Mesodermal cell (in vitro differentiated cells): ENCODE measurements around the gene FER.
"Not testable (repeated sequence)": the region's sequence is repeated elsewhere in the genome, so short reads cannot be mapped to it uniquely, and the experiment has no call there.

Experiments used
- H3K27ac ChIP-seq: 2 replicates; pipeline ENCODE4 v1.7.0; 2013; ENCODE audit warnings: mild to moderate bottlenecking, low read depth, low read length, moderate library complexity; ENCODE audit not compliant: severe bottlenecking
- H3K36me3 ChIP-seq: 2 replicates; pipeline ENCODE4 v1.7.1; 2013; ENCODE audit warnings: mild to moderate bottlenecking, low read length, moderate library complexity; ENCODE audit not compliant: control insufficient read depth, insufficient read depth
- H3K4me1 ChIP-seq: one replicate; pipeline ENCODE4 v1.7.1; 2013; ENCODE audit warnings: mild to moderate bottlenecking, low read length; ENCODE audit not compliant: insufficient read depth, control insufficient read depth, poor library complexity, severe bottlenecking
- H3K4me3 ChIP-seq: 2 replicates; pipeline ENCODE4 v1.7.0; 2013; ENCODE audit warnings: low read length, control low read depth, mild to moderate bottlenecking; ENCODE audit not compliant: insufficient read depth, poor library complexity, severe bottlenecking; ENCODE audit errors: extremely low read depth
- H3K9me3 ChIP-seq: 2 replicates; pipeline ENCODE4 v1.7.1; 2013; ENCODE audit warnings: mild to moderate bottlenecking, low read length, moderate library complexity; ENCODE audit not compliant: control insufficient read depth
- WGBS, 2 experiments: methylation state at CpG; one replicate each; pipeline ENCODE4 v1.1.5; 2013; ENCODE audit warnings: missing lambda C conversion rate in 2 of 2; ENCODE audit not compliant: insufficient coverage in 2 of 2; 5-methylcytosine and 5-hydroxymethylcytosine counted together

Gene FER

DNA sequence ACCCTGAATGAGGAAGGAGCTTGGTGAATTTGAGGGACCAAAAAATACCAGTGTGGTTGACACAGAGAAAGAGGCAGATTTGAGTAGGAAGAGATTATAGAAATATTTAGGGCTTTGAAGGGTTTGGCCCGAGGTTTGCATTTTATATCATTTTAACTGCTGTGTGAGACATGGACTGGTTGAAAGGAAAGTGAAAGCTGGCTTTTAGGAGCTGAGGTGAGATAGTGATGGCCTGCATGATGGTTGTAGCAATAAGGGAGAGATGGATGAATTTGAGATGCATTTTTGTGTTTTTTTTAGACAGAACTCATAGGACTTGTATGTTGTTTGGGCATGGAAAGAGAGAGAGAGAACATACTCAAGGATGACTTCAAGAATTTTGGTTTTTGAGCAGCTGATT is 21.7 kb downstream of the FER start:
- Histone ChIP-seq H3K9me3 (peaks cover 4% of the 10 kb centered on the region), H3K27ac (no peak overlapping the region), H3K4me1 (no peaks in the 10 kb centered on the region), H3K36me3 (peaks cover 3% of the 10 kb centered on the region), H3K4me3 (no peak overlapping the region)
- WGBS, 2 experiments: 63 to 89% methylated on average over 1 of the region's 1 CpG

DNA sequence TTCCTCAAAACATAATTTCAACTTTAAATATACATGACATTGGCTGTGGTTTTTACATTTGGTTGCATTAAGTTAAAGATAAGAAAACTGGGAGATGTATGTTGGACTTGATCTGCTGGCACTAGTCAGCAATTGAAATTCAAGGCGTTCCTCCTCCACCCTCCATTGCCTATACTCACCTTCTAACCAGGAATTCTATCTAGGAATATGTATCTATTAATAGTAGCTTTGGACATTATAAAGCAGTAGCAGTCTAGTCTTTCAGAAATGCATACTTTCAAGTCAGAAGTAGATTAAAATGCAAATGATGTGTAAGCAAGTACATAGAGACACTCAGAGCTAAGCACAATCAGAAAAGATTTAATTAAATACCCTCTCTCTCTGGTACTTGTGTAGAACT is 24.9 kb downstream of the FER start:
- peaks cover 3% of the 10 kb centered on the region for H3K36me3 ChIP-seq
- no CpG with 5 or more reads among the region's 1 CpG for whole genome bisulfite sequencing, 2 experiments
- H3K27ac ChIP-seq: no peak overlapping the region
- H3K9me3 ChIP-seq: peaks cover 4% of the 10 kb centered on the region
- H3K4me3 ChIP-seq: no peak overlapping the region
- no peaks in the 10 kb centered on the region for H3K4me1 ChIP-seq

DNA sequence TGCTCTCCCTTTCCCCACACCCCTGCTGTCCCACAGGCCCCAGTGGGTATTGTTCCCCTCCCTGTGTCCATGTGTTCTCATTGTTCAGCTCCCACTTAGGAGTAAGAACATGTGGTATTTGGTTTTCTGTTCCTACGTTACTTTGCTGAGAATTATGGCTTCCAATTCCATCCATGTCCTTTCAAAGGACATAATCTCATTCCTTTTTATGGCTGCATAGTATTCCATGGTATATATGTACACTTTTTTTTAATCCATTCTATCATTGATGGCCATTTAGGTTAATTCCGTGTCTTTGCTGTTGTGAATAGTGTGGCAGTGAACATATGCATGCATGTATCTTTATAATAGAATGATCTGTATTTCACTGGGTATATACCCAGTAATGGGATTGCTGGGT is 25.6 kb downstream of the FER start:
- no peaks in the 10 kb centered on the region for H3K4me1 ChIP-seq
- no peak overlapping the region for H3K4me3 ChIP-seq
- no peak overlapping the region for H3K27ac ChIP-seq
- WGBS, 2 experiments: no CpG with 5 or more reads among the region's 2 CpGs
- peaks cover 4% of the 10 kb centered on the region for H3K9me3 ChIP-seq
- peaks cover 3% of the 10 kb centered on the region for H3K36me3 ChIP-seq

DNA sequence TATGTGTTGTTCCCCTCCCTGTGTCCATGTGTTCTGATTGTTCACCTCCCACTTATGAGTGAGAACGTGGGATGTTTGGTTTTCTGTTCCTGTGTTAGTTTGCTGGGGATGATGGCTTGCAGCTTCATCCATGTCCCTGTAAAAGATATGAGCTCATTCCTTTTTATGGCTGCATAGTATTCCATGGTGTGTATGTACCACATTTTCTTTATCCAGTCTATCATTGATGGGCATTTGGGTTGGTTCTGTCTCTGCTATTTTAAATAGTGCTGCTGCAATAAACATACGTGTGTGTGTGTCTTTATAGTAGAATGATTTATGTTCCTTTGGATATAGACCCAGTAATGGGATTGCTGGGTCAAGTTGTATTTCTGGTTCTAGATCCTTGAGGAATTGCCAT is 26.4 kb downstream of the FER start:
- 100% methylated on average over 1 of the region's 2 CpGs; no CpG with 5 or more reads in 1 of the 2 experiments for WGBS, 2 experiments
- not testable (repeated sequence) for H3K9me3 ChIP-seq

DNA sequence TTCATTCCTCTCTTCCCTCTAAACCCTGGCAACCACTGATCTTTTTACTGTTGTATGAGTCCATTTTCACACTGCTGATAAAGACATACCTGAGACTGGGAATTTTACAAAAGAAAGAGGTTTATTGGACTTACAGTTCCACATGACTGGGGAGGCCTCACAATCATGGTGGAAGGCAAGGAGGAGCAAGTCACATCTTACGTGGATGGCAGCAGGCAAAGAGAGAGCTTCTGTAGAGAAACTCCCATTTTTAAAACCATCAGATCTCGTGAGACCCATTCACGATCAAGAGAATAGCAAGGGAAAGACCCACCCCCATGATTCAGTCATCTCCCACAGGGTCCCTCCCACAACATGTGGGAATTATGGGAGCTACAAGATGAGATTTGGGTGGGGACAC is 29.9 kb downstream of the FER start:
- not testable (repeated sequence) for H3K36me3 ChIP-seq, H3K4me3 ChIP-seq, H3K4me1 ChIP-seq, H3K27ac ChIP-seq, H3K9me3 ChIP-seq
- 80% methylated on average over 1 of the region's 3 CpGs; no CpG with 5 or more reads in 1 of the 2 experiments for WGBS, 2 experiments

More for the DNA sequence above, 26.4 kb downstream of the FER start:
- H3K36me3 ChIP-seq, H3K4me1 ChIP-seq, H3K27ac ChIP-seq, H3K4me3 ChIP-seq: not testable (repeated sequence)

DNA sequence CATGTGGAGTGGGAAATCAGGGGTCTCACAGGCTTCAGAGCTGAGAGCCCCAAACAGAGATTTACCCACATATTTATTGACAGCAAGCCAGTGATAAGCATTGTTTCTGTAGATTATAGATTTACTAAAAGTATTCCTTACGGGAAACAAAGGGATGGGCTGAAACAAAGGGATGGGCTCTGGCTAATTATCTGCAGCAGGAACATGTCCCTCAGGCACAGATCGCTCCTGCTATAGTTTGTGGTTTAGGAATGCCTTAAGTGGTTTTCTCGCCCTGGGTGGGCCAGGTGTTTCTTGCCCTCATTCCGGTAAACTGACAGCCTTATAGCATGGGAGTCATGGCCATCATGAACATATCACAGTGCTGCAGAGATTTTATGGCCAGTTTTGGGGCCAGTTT is 36.9 kb downstream of the FER start:
- H3K4me3 ChIP-seq, H3K27ac ChIP-seq, H3K4me1 ChIP-seq: not testable (repeated sequence)
- peaks cover 15% of the 10 kb centered on the region for H3K9me3 ChIP-seq
- peaks cover 29% of the 10 kb centered on the region for H3K36me3 ChIP-seq
- 90 to 97% methylated on average over 3 to 4 of the region's 4 CpGs for WGBS, 2 experiments

DNA sequence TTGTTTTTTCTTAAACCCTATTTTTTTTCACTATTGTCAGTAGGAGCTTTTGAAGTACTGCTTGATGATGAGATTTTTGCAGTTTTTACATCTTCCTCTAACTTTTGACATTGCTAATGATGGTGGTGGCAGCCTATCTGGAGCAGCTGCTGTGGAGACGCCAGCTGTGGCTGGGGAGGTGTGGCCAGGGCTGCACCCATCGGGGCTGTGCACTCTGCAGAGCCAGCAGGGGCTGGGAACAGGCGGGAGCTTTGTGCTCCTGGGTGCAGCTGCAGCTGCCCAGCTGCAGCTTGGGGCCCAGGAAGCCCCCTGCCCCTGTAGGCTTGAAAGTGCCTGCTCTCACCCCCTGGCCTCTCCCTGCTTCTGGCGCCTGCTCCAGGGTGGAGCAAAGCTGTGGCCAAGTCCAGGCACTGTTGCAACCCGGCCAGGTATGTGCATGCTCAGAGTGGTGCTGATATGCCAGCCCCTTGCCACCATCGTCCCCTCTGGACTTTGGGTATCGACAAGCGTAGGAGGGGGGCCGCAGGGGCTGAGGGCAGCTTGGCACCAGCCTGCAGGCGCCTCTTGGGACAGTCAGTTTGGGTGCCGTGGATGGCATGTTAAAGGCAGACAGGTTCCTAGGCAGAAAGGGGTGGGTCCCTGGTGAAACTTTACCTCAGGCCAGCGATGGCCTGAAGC is 39.2 kb downstream of the FER start:
- H3K27ac ChIP-seq: no peak overlapping the region
- H3K4me1 ChIP-seq: no peaks in the 10 kb centered on the region
- peaks cover 29% of the 10 kb centered on the region for H3K36me3 ChIP-seq
- H3K9me3 ChIP-seq: peaks cover 15% of the 10 kb centered on the region
- 95 to 97% methylated on average over 10 to 11 of the region's 12 CpGs for WGBS, 2 experiments
- H3K4me3 ChIP-seq: no peak overlapping the region

DNA sequence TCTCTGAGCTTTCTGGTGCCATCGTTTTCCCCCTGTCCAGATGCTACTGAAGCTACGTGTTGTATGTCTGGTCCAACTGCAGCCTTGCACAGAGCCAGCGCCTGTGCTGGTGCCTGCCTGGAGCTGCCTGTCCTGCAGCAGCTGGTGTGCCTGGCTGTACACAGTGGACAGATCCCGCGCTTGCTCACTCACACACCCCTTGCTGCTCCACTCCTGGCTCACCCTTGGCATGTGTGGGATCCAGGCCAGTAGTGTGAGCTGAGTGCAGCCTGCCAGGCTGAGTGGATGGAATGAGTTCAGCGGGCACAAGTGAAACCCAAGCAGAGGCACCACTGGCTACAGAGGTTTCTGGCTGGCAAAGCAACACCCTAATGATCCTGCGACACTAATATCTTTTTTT is 40.4 kb downstream of the FER start:
- WGBS, 2 experiments: 90 to 96% methylated on average over 4 to 5 of the region's 7 CpGs
- Histone ChIP-seq H3K4me3 (no peak overlapping the region), H3K9me3 (peaks cover 15% of the 10 kb centered on the region), H3K4me1 (no peaks in the 10 kb centered on the region), H3K27ac (no peak overlapping the region), H3K36me3 (peaks cover 29% of the 10 kb centered on the region)

DNA sequence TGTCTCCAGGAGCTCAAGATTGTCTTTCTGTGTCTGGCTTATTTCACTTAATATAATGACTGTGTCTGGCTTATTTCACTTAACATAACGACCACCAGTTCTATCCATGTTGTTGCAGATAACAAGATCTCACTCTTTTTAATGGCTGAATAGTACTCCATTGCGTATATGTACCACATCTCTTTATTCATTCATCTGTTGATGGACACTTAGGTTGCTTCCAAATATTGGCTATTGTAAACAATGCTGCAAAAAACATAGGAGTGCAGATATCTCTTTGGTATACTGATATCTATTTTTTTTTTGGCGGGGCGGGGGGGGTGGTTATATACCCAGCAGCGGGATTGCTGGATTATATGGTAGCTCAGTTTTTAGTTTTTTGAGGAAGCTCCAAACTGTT is 45.5 kb downstream of the FER start:
- peaks cover under 1% of the 10 kb centered on the region for H3K36me3 ChIP-seq
- no peak overlapping the region for H3K27ac ChIP-seq
- no peak overlapping the region for H3K4me3 ChIP-seq
- H3K4me1 ChIP-seq: no peaks in the 10 kb centered on the region
- H3K9me3 ChIP-seq: no peaks in the 10 kb centered on the region
- WGBS, 2 experiments: 100% methylated on average over 2 to 3 of the region's 5 CpGs

DNA sequence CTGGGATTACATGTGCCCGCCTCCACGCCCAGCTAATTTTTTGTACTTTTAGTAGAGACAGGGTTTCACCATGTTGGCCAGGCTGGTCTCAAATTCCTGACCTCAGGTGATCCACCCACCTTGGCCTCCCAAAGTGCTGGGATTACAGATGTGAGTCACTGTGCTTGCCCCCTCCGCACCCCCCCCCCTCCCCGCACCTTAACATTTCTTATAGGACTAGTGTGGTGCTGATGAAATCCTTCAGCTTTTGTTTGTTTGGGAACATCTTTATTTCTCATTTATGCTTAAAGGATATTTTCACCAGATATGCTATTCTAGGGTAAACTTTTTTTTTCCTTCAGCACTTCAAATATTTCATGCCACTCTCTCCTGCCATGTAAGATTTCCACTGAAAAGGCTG is 46.7 kb downstream of the FER start:
- H3K4me1 ChIP-seq, H3K4me3 ChIP-seq, H3K9me3 ChIP-seq, H3K27ac ChIP-seq, H3K36me3 ChIP-seq: not testable (repeated sequence)
- no CpG with 5 or more reads among the region's 4 CpGs for WGBS, 2 experiments

DNA sequence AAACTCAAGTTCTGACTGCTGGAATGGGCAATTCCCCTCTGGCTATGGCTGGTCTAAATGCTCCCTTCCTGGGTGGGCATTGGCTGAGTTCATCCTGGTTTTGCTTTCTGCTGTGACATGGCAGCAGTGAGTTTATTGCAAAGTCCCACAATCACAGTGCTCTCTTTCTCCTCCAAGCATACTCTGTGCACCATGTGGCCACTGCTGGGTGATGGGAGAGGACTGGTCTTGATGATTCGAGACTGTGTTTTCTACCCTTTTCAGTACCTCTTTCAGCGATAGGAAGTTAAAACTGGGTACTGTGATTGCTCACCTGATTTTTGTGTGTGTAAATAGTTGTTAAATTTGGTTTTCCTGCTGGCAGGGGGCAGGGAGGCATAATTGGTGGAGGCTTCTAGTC is 49.7 kb downstream of the FER start:
- H3K9me3 ChIP-seq: peaks cover 1% of the 10 kb centered on the region
- H3K4me1 ChIP-seq: peaks cover 5% of the 10 kb centered on the region
- H3K36me3 ChIP-seq: peaks cover 22% of the 10 kb centered on the region
- 100% methylated on average over 1 of the region's 2 CpGs; no CpG with 5 or more reads in 1 of the 2 experiments for WGBS, 2 experiments
- H3K27ac ChIP-seq: no peak overlapping the region
- H3K4me3 ChIP-seq: no peak overlapping the region
